Heart left ventricle (tissue), 16 donors: ENCODE measurements around the gene DTX3. TPM values are rescaled to one million over a fixed set of nuclear protein-coding genes. Genes with fewer than 3 reads are reported as not detected.

ENCODE experiments used
- ATAC-seq, 4 donors: fragments of 200-7000 bp; cut with Tn5 transposase; one replicate each; pipeline ENCODE4 v1.9.1; 2020 to 2022; ENCODE audit warnings: moderate library complexity in 4 of 4, mild to moderate bottlenecking in 3 of 4, moderate number of reproducible peaks in 1 of 4
- DNase-seq, 5 donors: peaks; one replicate each; pipeline ENCODE4 v3.0.0-alpha.2; 2020
- H3K27ac ChIP-seq, 12 donors: fragments of 200-600 bp; sonication (generic) in 4 of 12; one replicate each; pipeline versions ENCODE4 v1.5.0 to v1.8.0; 2016 to 2022; ENCODE audit warnings: mild to moderate bottlenecking in 2 of 12
- H3K27me3 ChIP-seq, 9 donors: fragments of 200-600 bp; sonication (generic) in 2 of 9; one replicate each; pipeline versions ENCODE4 v1.5.1 to v1.8.0; 2016 to 2022; ENCODE audit warnings: mild to moderate bottlenecking in 3 of 9
- H3K36me3 ChIP-seq, 9 donors: fragments of 200-600 bp; sonication (generic) in 2 of 9; one replicate each; pipeline versions ENCODE4 v1.5.0 to v1.8.0; 2018 to 2022; ENCODE audit warnings: mild to moderate bottlenecking in 2 of 9
- H3K4me1 ChIP-seq, 12 donors: fragments of 200-600 bp; sonication (generic) in 4 of 12; one replicate each; pipeline versions ENCODE4 v1.5.0 to v1.8.0; 2016 to 2022; ENCODE audit warnings: mild to moderate bottlenecking in 3 of 12
- H3K4me3 ChIP-seq, 12 donors: fragments of 200-600 bp; sonication (generic) in 4 of 12; one replicate each; pipeline versions ENCODE4 v1.5.0 to v1.8.0; 2017 to 2022; ENCODE audit warnings: mild to moderate bottlenecking in 9 of 12, moderate library complexity in 4 of 12
- H3K9me3 ChIP-seq, 12 donors: fragments of 200-600 bp; sonication (generic) in 4 of 12; one replicate each; pipeline versions ENCODE4 v1.5.0 to v1.8.0; 2016 to 2022; ENCODE audit warnings: mild to moderate bottlenecking in 1 of 12
- CTCF ChIP-seq, 12 donors: fragments of 200-600 bp; sonication (generic) in 4 of 12; IDR thresholded peaks; one replicate each; pipeline versions ENCODE4 v1.5.0 to v1.8.0; 2018 to 2022; ENCODE audit warnings: antibody characterized with exemption in 12 of 12, mild to moderate bottlenecking in 5 of 12
- POLR2A ChIP-seq, 2 donors: fragments of 450-650 bp; IDR thresholded peaks; one replicate each; pipeline ENCODE4 v1.6.1; 2017; ENCODE audit warnings: antibody characterized with exemption in 2 of 2, mild to moderate bottlenecking in 2 of 2, moderate library complexity in 2 of 2
- WGBS, 4 donors: extraction: QIAGEN DNeasy Blood & Tissue Kit in 2 of 4; methylation state at CpG; one replicate each; pipeline versions ENCODE4 v1.1.5 to v1.1.7; 2013 to 2018; 5-methylcytosine and 5-hydroxymethylcytosine counted together
- intact Hi-C, 10 donors: fragments of 100-400 bp; cut with DNase I; formaldehyde crosslinking; loops; one replicate each; pipeline versions ENCODE4 v1.11.1 to v1.14.2; 2022
- polyA plus RNA-seq, 2 donors: library from polyadenylated mRNA; stranded (reverse); fragments of 200-250 nt; gene quantifications; one replicate each; pipeline ENCODE4 v1.2.3, GENCODE V29; 2013
- total RNA-seq, 9 donors: library from RNA; depleted of rRNA in 2 of 9; stranded (reverse); fragments of >200 nt in 2 of 9; fragmentation: NEBNext Ultra II Directional in 3 of 9; extraction: Animal tissue kit (Norgen Biotek cat#: 25700) in 3 of 9; gene quantifications; one replicate each; pipeline versions ENCODE4 v1.1.0 to v1.2.4, GENCODE V29; 2016 to 2023
- donor health status: ischemic (EF 13 %, LVEDD 7.1; RV severe dilation, severe dysfunction).
- donor health status: healthy with polysubstance abuse.
- donor health status: DM: no; HTN: yes; CAD: no.
- donor health status: DM: no; HTN: no; CAD: no.
- donor health status: ischemic (EF 25% LVEDD 6.9; RV normal size, moderate dysfunction).
- donor health status: ischemic (EF 25% LVEDD 5.7; RV mildly dilated, moderate dysfunction).
- donor health status: healthy.
- donor health status: DM: yes; HTN: yes; CAD: no.
- donor health status: ischemic (EF 35%, LVEDD 5.7; RV mildly dilated, moderate dysfunction).
- donor health status: nonischemic (EF 11% LVEDD 7.7; RV severe dilation, severe dysfunction).
- donor health status: DM: yes; HTN: yes; CAD: no.
- donor health status: PGD.
- donor health status: ischemic (EF 29% LVEDD 5.4; RV normal size, mild dysfunction).
- donor health status: nonischemic (EF 23%, LVEDD 6.1; RV moderate dilation, normal function).

The DTX3 gene
- total and polyA plus RNA-seq, 11 donors = 15.6 to 30.7 (median 22.4) TPM

DNA sequence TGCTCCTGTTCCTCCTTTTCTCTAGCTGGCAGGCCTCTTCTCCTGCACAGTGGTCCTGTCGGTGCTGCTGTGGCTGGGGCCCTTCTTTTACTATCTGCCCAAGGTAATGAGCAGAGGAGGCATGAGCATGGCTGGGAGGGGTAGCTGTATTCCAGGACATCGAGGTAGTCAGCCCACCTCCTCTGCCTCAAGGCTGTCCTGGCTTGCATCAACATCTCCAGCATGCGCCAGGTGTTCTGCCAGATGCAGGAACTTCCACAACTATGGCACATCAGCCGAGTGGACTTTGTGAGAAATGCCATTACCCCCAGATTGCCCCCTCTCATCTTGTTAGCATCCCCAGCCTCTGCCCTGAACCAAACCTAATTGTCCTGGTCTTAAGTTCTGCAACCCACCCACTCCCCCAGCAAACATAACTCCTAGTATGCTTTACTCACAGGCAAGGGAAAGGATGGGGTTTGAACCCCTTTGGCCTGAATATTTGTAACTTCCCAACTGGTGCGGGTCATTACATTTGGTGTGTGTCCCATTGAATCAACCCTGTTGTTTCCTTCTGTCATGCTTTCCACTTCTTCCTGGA is 19.3 kb downstream of the DTX3 start:
- peaks cover 7 to 87% (median 44%) of the 10 kb centered on the region in 9 donors for H3K27me3 ChIP-seq
- intact Hi-C loops = loop anchor here in 5 of 10 donors (2.0 to 10.0 kb wide), 4 partner anchors 41 to 169 kb away; partner anchors contain the start of genes GLI1 (in 2 of the 5) and INHBE (in 2 of the 5)
- H3K27ac ChIP-seq = no peak overlapping the region
- ATAC-seq = no peak
- TF ChIP-seq CTCF (IDR thresholded peaks at IDR 0.05) (no peak), POLR2A (IDR thresholded peaks at IDR 0.05) (no peak)
- peaks cover 0 to 10% (median 0%) of the 10 kb centered on the region in 9 donors for H3K36me3 ChIP-seq
- H3K9me3 ChIP-seq = no peaks in the 10 kb centered on the region
- DNase-seq = no peak
- no peak overlapping the region for H3K4me3 ChIP-seq
- 76 to 86% (median 77%) methylated on average over 4 to 5 of the region's 5 CpGs for WGBS, 4 donors
- peaks cover 0 to 40% (median 15%) of the 10 kb centered on the region in 12 donors for H3K4me1 ChIP-seq

- no peaks in the 10 kb centered on the region for H3K9me3 ChIP-seq
- no peak for DNase-seq
- H3K4me1 ChIP-seq = peaks cover 0 to 35% (median 15%) of the 10 kb centered on the region in 12 donors
- no peak overlapping the region for H3K4me3 ChIP-seq
- H3K36me3 ChIP-seq = peaks cover 0 to 10% (median 0%) of the 10 kb centered on the region in 9 donors
- intact Hi-C loops = loop anchor here in 5 of 10 donors (5.0 to 10.0 kb wide), 3 partner anchors 42 to 170 kb away; partner anchors contain the start of genes GLI1 (in 2 of the 5) and INHBE (in 2 of the 5)
- peaks cover 7 to 87% (median 40%) of the 10 kb centered on the region in 9 donors for H3K27me3 ChIP-seq
- no peak for TF ChIP-seq POLR2A (IDR thresholded peaks at IDR 0.05)
- no peak for TF ChIP-seq CTCF (IDR thresholded peaks at IDR 0.05)
- H3K27ac ChIP-seq = no peak overlapping the region
- no peak for ATAC-seq
- 77 to 89% (median 86%) methylated on average over 8 of the region's 8 CpGs for WGBS, 4 donors
These were observed 20.0 kb downstream of the DTX3 start for GRCh38 chr12:57624441-57625220.

GRCh38 chr12:57625261-57626032 is 20.8 kb downstream of the DTX3 start:
- ATAC-seq = no peak
- intact Hi-C loops = loop anchor here in 4 of 10 donors (10.0 kb wide), 2 partner anchors 161 to 171 kb away; partner anchors contain the start of genes GLI1 (in 2 of the 4) and INHBE (in 2 of the 4)
- H3K4me1 ChIP-seq = peaks cover 0 to 32% (median 14%) of the 10 kb centered on the region in 12 donors
- no peak overlapping the region for H3K4me3 ChIP-seq
- TF ChIP-seq CTCF (IDR thresholded peaks at IDR 0.05) = no peak
- TF ChIP-seq POLR2A (IDR thresholded peaks at IDR 0.05) = no peak
- no peaks in the 10 kb centered on the region for H3K9me3 ChIP-seq
- peaks cover 7 to 87% (median 38%) of the 10 kb centered on the region in 9 donors for H3K27me3 ChIP-seq
- 84 to 87% (median 86%) methylated on average over 6 to 12 of the region's 12 CpGs for WGBS, 4 donors
- H3K36me3 ChIP-seq = peaks cover 0 to 10% (median 0%) of the 10 kb centered on the region in 9 donors
- H3K27ac ChIP-seq = no peak overlapping the region
- DNase-seq = peak in 1 of 5 donors; percentile 16
